NOMO-1 treated with DMSO at 0.1 percent for 48 hours (cell line): ENCODE measurements around the gene ARHGEF6.
A peak's percentile ranks its signal among the peaks of the same experiment; 100 is the strongest.

Source experiments
- DNase-seq: peaks from one replicate; lab custom pipeline; 2025; ENCODE audit not compliant: unreplicated experiment; lab: John Stamatoyannopoulos, UW

ARHGEF6 gene

GRCh38 chrX:136747003-136747986, 33.4 kb downstream of the ARHGEF6 start:
- peak; percentile 88 for DNase-seq

GRCh38 chrX:136745215-136746173, 35.2 kb downstream of the ARHGEF6 start:
- DNase-seq = peak; percentile 72

DNA sequence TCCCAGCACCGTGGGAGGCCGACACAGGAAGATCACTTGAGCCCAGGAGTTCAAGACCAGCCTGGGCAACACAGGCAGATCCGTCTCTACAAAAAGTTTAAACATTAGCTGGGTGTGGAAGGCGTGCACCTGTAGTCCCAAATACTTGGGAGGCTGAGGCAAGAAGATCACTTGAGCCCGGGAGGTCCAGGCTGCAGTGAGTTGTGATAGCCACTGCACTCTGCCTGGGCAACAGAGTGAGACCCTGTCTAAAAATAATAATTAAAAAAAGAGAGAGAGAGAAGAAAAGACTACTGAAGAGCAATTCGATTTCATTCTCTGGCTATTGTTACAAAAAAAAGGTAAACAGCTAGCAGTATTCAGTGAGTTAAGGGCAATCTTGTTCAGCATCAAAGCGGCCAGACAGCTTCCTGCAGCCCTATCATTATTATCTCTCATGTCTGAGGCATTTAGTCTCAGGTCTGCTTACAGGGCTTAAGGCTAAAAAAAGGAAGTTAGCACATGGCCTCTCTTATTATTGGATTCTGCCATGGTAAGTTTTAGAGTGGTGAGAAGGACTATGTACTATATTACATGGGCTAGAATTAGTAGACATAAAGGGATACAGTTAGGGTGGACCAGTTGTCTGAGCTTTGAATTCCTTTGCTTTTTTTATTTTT, 37.9 kb downstream of the ARHGEF6 start:
- peak; percentile 65 for DNase-seq

- DNase-seq = no peak
Observed at GRCh38 chrX:136738049-136738729, 42.5 kb downstream of the ARHGEF6 start.

DNA sequence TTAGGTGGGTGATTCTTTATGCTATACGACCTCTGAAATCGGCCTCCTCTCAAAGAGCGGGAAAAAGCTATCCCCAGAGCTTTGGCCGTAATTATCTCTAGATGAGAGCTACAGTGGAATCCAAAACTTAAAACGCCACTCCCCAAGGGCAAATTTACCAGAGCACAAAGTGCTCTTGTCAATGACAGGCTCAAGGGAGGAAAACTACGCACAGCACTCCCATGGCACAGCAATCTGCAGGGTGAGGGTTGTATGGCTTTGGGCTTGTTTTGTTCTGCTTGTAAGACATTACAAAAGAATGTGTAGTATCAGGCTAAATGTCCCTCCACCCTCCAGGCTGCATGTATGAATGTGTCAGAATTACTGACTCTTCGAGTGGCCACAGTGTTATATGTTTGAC, 44.0 kb downstream of the ARHGEF6 start:
- no peak for DNase-seq

DNA sequence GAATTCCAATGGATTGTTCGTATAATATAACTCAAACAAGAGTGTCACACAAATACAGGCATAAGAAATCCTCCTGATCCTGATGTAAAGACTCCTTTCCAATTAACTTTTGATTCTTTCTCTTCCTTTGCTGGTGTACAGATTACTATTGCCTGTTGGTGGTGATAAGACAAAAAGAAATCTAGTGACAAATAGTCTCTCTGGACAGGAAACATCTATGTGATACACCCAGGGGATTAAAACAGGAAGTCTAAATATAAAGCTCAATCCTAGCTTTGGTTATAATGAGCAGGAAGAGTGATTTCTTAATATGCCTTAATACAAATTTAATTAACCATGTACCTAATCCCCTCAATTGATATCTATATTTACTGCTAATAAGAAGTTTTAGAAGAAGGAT, 45.1 kb downstream of the ARHGEF6 start:
- DNase-seq = peak; percentile 39

DNA sequence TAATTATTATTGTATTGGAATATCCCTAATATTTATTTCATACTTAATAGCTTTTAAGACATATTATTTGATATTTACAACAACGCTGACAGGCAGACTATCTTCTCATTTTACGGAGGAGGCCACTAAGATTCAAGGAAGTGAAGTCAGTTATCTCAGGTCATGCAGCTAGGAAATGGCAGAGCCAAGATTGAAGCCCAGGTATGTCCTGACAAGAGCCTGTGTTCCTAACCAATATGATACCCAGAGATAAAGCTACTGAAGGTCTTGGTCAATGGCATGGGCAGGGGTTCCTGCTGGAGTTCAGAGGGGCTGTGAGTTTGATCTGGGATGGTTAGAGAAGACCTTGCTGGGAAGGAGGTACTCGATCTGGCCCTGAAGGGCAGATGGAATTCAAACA, 47.1 kb downstream of the ARHGEF6 start:
- no peak for DNase-seq

GRCh38 chrX:136731798-136732197, 48.9 kb downstream of the ARHGEF6 start:
- DNase-seq = no peak

DNA sequence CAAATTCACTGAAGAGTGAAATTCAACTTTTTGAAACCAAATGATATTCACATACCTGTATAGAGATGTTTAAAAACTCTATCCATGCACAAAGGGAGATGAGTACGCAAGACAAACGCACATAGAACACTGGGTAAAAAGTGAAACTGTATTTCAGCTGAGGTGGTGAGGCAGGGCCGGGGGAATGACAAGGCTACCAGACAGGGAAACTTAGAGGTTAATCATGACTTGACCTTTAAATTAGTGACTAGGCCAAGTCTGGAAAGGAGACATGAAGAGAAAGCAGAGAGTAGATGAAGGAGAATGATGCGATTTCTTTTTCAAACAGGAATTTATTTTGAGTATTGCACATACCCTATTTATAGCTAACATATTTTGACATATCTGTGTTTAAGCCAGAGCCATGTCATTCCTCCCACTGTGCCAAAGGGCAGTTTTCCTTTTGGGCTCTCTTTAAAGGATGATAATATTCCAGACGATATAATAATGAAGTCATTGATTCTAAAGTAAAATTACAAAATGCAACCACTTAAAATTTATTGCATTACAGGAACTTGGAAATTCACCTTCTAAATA, 49.4 kb downstream of the ARHGEF6 start:
- no peak for DNase-seq

DNA sequence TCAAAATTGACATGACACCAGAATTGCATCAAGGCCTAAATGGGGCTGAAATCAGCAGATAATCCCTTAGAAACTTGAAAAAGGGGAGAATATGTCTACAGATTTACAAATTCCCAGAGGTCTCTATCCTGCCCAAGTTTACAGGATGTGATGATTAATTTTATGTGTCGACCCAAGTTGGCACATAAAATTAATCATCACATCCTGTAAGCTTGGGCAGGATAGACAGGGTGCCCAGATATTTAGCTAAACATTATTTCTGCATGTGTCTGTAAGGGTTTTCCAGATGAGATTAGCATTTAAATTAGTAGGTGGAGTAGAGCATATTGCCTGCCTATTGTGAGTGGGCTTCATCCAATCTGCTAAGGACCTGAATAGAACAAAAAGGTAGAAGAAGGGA, 52.3 kb downstream of the ARHGEF6 start:
- no peak for DNase-seq

- DNase-seq = no peak
Observed at GRCh38 chrX:136725441-136726104, 55.2 kb downstream of the ARHGEF6 start.

GRCh38 chrX:136718091-136718490, 62.6 kb downstream of the ARHGEF6 start:
- no peak for DNase-seq

DNA sequence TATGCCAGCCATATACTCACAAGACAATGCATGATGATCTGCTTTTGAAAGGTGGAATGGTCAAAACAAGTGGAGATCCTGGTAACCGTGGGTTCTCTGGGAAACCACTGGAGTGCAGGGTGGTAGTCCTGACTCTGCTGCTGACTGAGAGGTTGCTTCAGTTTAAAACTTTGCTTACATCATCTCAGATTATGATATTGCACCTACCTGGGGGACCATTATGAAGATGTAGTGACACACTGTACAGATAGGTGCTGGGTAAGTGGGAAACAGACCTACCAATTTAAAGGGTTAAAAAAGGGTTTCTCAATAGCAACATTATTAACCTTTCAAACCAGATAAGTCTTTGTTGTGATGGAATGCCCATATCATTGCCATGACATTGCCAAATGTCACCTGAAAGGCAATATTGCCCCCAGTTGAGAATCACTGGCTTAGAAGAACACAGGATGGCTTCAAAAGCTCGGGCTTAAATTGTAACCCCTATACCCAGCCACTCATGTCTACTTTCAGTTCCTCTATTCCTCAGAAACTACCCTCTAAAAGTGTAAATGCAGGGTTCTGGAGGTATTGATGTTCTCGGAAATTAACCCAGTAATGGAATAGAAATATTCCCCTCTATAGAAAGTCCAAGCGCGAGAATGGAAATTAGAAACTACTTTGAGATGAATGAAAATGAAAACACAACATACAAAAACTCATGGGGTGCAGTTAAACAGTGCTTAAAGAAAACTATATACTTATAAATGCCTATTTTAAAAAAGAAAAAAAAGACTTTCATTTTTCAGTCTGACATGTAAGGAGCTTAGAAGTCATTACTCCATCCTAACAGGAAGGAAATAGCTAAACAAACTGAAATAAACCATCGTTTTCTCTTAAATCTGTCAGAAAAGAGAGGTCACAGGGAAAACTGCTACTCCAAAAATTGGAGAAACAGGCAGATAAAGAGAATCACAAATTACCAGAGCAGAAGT, 65.8 kb downstream of the ARHGEF6 start:
- peak; percentile 85 for DNase-seq

GRCh38 chrX:136712650-136713310, 68.0 kb downstream of the ARHGEF6 start:
- DNase-seq = no peak

- no peak for DNase-seq
Observed at GRCh38 chrX:136711147-136711546, 69.6 kb downstream of the ARHGEF6 start.

DNA sequence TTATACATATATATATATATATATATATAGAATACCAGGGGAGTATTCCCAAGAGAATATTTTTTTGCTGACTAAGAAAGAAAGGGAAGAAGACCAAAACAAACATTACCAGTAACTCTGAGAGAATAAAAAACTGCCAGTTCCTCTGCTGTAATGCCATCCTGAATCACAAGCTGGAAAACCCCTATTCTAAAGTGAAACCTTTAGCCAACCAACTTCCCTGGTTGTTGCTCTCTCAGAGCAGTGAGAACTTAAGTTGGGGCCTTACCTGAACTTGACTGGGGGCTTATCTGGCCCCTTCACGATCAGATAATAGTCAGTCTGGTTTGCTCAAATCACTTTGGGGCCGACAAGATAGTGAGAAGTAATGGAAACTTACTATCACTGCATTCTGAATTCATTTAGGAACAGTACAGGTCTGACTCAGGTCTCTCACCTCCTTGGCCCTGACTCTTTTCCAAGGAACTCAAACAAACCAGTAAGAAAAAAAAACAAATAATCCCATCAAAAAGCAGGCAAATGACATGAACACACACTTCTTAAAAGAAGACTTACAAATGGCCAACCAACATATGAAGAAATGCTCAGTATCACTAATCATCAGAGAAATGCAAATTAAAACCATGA, 70.3 kb downstream of the ARHGEF6 start:
- no peak for DNase-seq

GRCh38 chrX:136708348-136708747, 72.4 kb downstream of the ARHGEF6 start:
- DNase-seq = no peak
